Esophagus muscularis mucosa (tissue), 4 donors: ENCODE results near the gene MROH8.

Experiments used
- CTCF ChIP-seq, 3 experiments: fragments of 200-600 bp in 2 of 3; fragments of 450-650 bp in 1 of 3; sonication (generic) in 2 of 3; IDR thresholded peaks; one replicate each; pipeline ENCODE4 v1.5.1; 2017 to 2019; ENCODE audit warnings: antibody characterized with exemption in 3 of 3, mild to moderate bottlenecking in 2 of 3, moderate library complexity in 1 of 3
- EP300 ChIP-seq: sonication (generic); formaldehyde crosslinking; IDR thresholded peaks from one replicate; pipeline ENCODE4 v1.6.1; 2017; ENCODE audit warnings: antibody characterized with exemption
- POLR2A ChIP-seq: fragments of 450-650 bp; IDR thresholded peaks from one replicate; pipeline ENCODE4 v1.6.1; 2017; ENCODE audit warnings: antibody characterized with exemption, moderate library complexity, mild to moderate bottlenecking, low read depth
- POLR2AphosphoS5 ChIP-seq, 2 donors: sonication (generic); formaldehyde crosslinking; IDR thresholded peaks; one replicate each; pipeline ENCODE4 v1.6.1; 2017; ENCODE audit warnings: antibody characterized with exemption in 2 of 2

DNA sequence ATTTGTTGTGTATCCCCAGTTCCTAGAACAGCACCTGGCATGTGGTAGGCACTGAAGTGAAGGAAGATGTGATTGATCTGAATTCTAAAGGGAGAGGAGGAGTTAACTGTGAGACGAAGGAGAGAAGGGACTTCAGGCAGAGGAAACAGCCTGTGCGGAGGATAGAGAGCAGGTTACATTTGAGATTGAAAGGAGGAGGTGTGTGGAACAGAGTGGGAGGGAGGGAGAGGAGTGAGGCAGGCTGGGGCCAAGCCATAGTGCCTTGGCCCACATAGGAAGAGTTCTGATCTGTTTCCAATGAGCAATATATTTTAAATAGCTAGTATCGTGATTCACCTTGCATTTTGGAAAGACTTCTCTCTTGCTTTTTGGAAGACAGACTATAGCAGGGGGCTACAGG, 13.9 kb upstream of the MROH8 start:
- TF ChIP-seq POLR2A (no peak), EP300 (no peak), POLR2AphosphoS5 (IDR thresholded peaks at IDR 0.05) (no peak), CTCF (IDR thresholded peaks at IDR 0.05) (no peak)
